GM12872 (cell line): Measurements from ENCODE around the gene TBXAS1.

Experiments used
- CTCF ChIP-seq: IDR thresholded peaks from 3 replicates; pipeline ENCODE4 v1.5.1; 2011; ENCODE audit warnings: low read depth, mild to moderate bottlenecking, low read length, moderate library complexity; ENCODE audit not compliant: insufficient read depth

TBXAS1 gene

GRCh38 chr7:139850906-139851305, 21.8 kb downstream of the TBXAS1 start:
- no peak for TF ChIP-seq CTCF

- no peak for TF ChIP-seq CTCF
Measured at GRCh38 chr7:139851770-139852481, 22.9 kb downstream of the TBXAS1 start.

- TF ChIP-seq CTCF, result no peak
Measured at GRCh38 chr7:139852482-139852845, 23.4 kb downstream of the TBXAS1 start.

GRCh38 chr7:139853506-139854123, 24.6 kb downstream of the TBXAS1 start:
- TF ChIP-seq CTCF, result no peak

- TF ChIP-seq CTCF, result no peak
Measured at GRCh38 chr7:139854124-139854511, 25.1 kb downstream of the TBXAS1 start.

GRCh38 chr7:139854803-139855497, 25.9 kb downstream of the TBXAS1 start:
- no peak for TF ChIP-seq CTCF

GRCh38 chr7:139855498-139856270, 26.6 kb downstream of the TBXAS1 start:
- no peak for TF ChIP-seq CTCF
